ENCODE measurements around the gene GRK2. TPM values are rescaled to one million over a fixed set of nuclear protein-coding genes. Genes with fewer than 3 reads are reported as not detected.

Gene GRK2
- polyA plus RNA-seq, 1 donor from 2014 or later, result 47.3 TPM

DNA sequence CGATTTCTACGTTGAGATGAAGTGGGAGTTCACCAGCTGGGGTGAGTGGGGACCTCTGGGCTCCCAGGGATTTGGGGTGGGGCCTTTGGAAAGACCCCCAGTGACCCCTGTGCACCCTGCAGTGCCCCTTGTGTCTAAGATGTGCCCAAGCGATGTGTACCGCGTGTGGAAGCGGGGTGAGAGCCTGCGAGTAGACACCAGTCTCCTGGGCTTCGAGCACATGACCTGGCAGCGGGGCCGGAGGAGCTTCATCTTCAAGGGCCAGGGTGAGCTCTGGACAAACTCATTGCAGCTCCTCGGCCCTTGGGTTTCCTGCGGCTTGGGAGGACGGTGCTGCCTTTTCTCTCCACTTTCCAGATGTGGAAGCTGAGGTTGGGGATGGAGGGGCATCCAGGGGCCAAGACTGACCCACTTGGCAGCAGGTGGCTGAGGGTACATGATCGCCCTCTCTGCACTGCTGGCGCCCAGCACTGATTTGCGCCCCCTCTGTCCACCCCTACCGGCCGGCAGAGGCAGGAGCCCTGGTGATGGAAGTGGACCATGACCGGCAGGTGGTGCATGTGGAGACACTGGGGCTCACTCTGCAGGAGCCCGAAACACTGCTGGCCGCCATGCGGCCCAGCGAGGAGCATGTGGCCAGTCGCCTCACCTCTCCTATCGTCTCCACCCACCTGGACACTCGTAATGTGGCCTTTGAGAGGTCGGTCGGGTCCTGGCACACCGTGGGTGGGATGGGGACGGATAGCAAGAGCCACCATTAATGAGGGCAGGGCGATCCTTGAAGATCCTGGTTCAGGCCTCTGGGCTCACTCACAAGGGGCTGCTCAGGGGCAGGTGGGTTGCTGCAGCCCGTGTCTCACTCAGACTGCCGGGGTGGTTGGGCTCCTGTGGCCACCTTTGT lies 25.5 kb downstream of the GRK2 start:
- Histone ChIP-seq H3K79me2 (replicated peaks; ENCODE audit: insufficient read depth, low read length) (peaks cover 6% of the 10 kb centered on the region), H3K4me3 (ENCODE audit: low read length) (no peak overlapping the region), H3K36me3 (ENCODE audit: insufficient read depth, low read length) (peaks cover under 1% of the 10 kb centered on the region), H3K4me2 (ENCODE audit: low read length) (no peak overlapping the region), H4K20me1 (ENCODE audit: insufficient read depth) (no peaks in the 10 kb centered on the region), H3K9me3 (ENCODE audit: low read length) (no peaks in the 10 kb centered on the region), H3F3A (ENCODE audit: insufficient read depth, low read length, poor library complexity, severe bottlenecking) (peaks cover 7% of the 10 kb centered on the region), H3K27ac (ENCODE audit: low read length) (no peak overlapping the region), H2AFZ (ENCODE audit: low read depth, low read length) (no peak overlapping the region), H3K27me3 (ENCODE audit: insufficient read depth, low read depth, low read length) (no peaks in the 10 kb centered on the region), H3K9ac (ENCODE audit: low read length) (no peak overlapping the region), H3K9me2 (ENCODE audit: insufficient read depth, low read length) (no peaks in the 10 kb centered on the region)
- TF ChIP-seq, protein P1, sequence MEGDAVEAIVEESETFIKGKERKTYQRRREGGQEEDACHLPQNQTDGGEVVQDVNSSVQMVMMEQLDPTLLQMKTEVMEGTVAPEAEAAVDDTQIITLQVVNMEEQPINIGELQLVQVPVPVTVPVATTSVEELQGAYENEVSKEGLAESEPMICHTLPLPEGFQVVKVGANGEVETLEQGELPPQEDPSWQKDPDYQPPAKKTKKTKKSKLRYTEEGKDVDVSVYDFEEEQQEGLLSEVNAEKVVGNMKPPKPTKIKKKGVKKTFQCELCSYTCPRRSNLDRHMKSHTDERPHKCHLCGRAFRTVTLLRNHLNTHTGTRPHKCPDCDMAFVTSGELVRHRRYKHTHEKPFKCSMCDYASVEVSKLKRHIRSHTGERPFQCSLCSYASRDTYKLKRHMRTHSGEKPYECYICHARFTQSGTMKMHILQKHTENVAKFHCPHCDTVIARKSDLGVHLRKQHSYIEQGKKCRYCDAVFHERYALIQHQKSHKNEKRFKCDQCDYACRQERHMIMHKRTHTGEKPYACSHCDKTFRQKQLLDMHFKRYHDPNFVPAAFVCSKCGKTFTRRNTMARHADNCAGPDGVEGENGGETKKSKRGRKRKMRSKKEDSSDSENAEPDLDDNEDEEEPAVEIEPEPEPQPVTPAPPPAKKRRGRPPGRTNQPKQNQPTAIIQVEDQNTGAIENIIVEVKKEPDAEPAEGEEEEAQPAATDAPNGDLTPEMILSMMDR (IDR thresholded peaks at IDR 0.05; ENCODE audit: poor library complexity, severe bottlenecking), result no peak
- TF ChIP-seq MXI1 (conservative IDR thresholded peaks at IDR 0.05; ENCODE audit: poor library complexity, severe bottlenecking) (no peak), EZH2 (IDR thresholded peaks at IDR 0.05; ENCODE audit: borderline replicate concordance, insufficient read depth, low read length, poor library complexity, severe bottlenecking) (no peak), SMC3 (conservative IDR thresholded peaks at IDR 0.05; ENCODE audit: poor library complexity) (no peak), EP300 (conservative IDR thresholded peaks at IDR 0.05; ENCODE audit: poor library complexity, severe bottlenecking) (no peak), TAF1 (IDR thresholded peaks at IDR 0.05; ENCODE audit: low read depth) (no peak), RAD21 (conservative IDR thresholded peaks at IDR 0.05) (no peak), POLR2AphosphoS5 (IDR thresholded peaks at IDR 0.05) (no peak)
- TF ChIP-seq, protein P2, sequence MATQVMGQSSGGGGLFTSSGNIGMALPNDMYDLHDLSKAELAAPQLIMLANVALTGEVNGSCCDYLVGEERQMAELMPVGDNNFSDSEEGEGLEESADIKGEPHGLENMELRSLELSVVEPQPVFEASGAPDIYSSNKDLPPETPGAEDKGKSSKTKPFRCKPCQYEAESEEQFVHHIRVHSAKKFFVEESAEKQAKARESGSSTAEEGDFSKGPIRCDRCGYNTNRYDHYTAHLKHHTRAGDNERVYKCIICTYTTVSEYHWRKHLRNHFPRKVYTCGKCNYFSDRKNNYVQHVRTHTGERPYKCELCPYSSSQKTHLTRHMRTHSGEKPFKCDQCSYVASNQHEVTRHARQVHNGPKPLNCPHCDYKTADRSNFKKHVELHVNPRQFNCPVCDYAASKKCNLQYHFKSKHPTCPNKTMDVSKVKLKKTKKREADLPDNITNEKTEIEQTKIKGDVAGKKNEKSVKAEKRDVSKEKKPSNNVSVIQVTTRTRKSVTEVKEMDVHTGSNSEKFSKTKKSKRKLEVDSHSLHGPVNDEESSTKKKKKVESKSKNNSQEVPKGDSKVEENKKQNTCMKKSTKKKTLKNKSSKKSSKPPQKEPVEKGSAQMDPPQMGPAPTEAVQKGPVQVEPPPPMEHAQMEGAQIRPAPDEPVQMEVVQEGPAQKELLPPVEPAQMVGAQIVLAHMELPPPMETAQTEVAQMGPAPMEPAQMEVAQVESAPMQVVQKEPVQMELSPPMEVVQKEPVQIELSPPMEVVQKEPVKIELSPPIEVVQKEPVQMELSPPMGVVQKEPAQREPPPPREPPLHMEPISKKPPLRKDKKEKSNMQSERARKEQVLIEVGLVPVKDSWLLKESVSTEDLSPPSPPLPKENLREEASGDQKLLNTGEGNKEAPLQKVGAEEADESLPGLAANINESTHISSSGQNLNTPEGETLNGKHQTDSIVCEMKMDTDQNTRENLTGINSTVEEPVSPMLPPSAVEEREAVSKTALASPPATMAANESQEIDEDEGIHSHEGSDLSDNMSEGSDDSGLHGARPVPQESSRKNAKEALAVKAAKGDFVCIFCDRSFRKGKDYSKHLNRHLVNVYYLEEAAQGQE (IDR thresholded peaks at IDR 0.05; ENCODE audit: borderline replicate concordance), result no peak

DNA sequence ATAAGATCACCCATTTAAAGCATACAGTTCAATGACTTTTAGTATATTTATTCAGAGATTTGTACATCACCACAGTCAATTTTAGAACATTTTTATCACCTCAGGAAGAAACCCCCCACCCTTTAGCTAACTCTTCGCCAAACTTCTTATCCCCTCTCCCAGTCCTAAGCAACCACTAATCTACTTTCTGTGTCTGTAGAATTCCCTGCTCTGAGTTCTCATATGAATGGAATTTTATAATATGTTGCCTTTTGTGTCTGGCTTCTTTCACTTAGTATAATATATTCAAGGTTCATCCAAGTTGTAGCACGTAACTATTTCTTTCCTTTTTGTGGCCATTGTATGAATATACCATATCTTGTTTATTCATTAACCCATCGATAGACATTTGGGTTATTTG lies 26.4 kb downstream of the GRK2 start:
- no peaks in the 10 kb centered on the region for H3K27me3 ChIP-seq (ENCODE audit: insufficient read depth, low read depth, low read length)
- TF ChIP-seq SMC3 (conservative IDR thresholded peaks at IDR 0.05; ENCODE audit: poor library complexity) (no peak), EP300 (conservative IDR thresholded peaks at IDR 0.05; ENCODE audit: poor library complexity, severe bottlenecking) (no peak), MXI1 (conservative IDR thresholded peaks at IDR 0.05; ENCODE audit: poor library complexity, severe bottlenecking) (no peak), EZH2 (IDR thresholded peaks at IDR 0.05; ENCODE audit: borderline replicate concordance, insufficient read depth, low read length, poor library complexity, severe bottlenecking) (no peak), TAF1 (IDR thresholded peaks at IDR 0.05; ENCODE audit: low read depth) (no peak)
- TF ChIP-seq, protein P2 (IDR thresholded peaks at IDR 0.05; ENCODE audit: borderline replicate concordance), result no peak
- H3K9me3 ChIP-seq (ENCODE audit: low read length), result no peaks in the 10 kb centered on the region
- H3K36me3 ChIP-seq (ENCODE audit: insufficient read depth, low read length), result peaks cover 4% of the 10 kb centered on the region
- no peaks in the 10 kb centered on the region for H3K9me2 ChIP-seq (ENCODE audit: insufficient read depth, low read length)
- H2AFZ ChIP-seq (ENCODE audit: low read depth, low read length), result no peak overlapping the region
- H3K79me2 ChIP-seq (replicated peaks; ENCODE audit: insufficient read depth, low read length), result peaks cover 6% of the 10 kb centered on the region
- no peaks in the 10 kb centered on the region for H4K20me1 ChIP-seq (ENCODE audit: insufficient read depth)
- no peak overlapping the region for H3K4me2 ChIP-seq (ENCODE audit: low read length)
- no peak overlapping the region for H3K27ac ChIP-seq (ENCODE audit: low read length)
- H3K4me3 ChIP-seq (ENCODE audit: low read length), result no peak overlapping the region
- peaks cover 3% of the 10 kb centered on the region for H3F3A ChIP-seq (ENCODE audit: insufficient read depth, low read length, poor library complexity, severe bottlenecking)
- no peak overlapping the region for H3K9ac ChIP-seq (ENCODE audit: low read length)

All from neural cell (in vitro differentiated cells).